Measurements from ENCODE around the gene ZNF70. TPM values are rescaled to one million over a fixed set of nuclear protein-coding genes. Genes with fewer than 3 reads are reported as not detected.
A peak's percentile ranks its signal among the peaks of the same experiment; 100 is the strongest.

ZNF70 gene
- total RNA-seq, 2 experiments from 2014 or later, result 3.8 to 4.1 TPM

- POLR2A ChIA-PET, result interaction anchor here (0.6 to 1.5 kb wide), 2 partner anchors 13 to 16 kb away, joined by 3 to 4 read pairs; partner anchors contain the start of gene CHCHD10
- Mint-ChIP-seq H3K9me3 (no peaks in the 10 kb centered on the region), H3K4me1 (peaks cover 34% of the 10 kb centered on the region), H3K36me3 (peaks cover under 1% of the 10 kb centered on the region), H3K4me3 (peak overlapping the region; percentile 56), H3K27me3 (no peaks in the 10 kb centered on the region), H3K27ac (peak overlapping the region; percentile 69)
- ATAC-seq (ENCODE audit: low read depth) (no peak), DNase-seq (no peak)
These were observed 33.4 kb upstream of the ZNF70 start for GRCh38 chr22:23784215-23784732.

GRCh38 chr22:23783265-23784150, 32.6 kb upstream of the ZNF70 start:
- Mint-ChIP-seq H3K9me3 (no peaks in the 10 kb centered on the region), H3K27ac (no peak overlapping the region), H3K4me1 (peaks cover 31% of the 10 kb centered on the region), H3K36me3 (no peaks in the 10 kb centered on the region), H3K4me3 (no peak overlapping the region), H3K27me3 (no peaks in the 10 kb centered on the region)
- POLR2A ChIA-PET, result interaction anchor here (0.6 kb wide), 1 partner anchor 13 kb away, joined by 3 read pairs; no protein-coding TSS in a partner anchor
- DNase-seq (no peak), ATAC-seq (ENCODE audit: low read depth) (no peak)

- peak overlapping the region; percentile 38 for H3K27ac Mint-ChIP-seq
- POLR2A ChIA-PET, result interaction anchor here (0.6 to 1.5 kb wide), 2 partner anchors 12 to 112 kb away, joined by 3 to 4 read pairs; partner anchors contain the start of gene MIF
- H3K27me3 Mint-ChIP-seq, result no peaks in the 10 kb centered on the region
- no peak overlapping the region for H3K4me3 Mint-ChIP-seq
- H3K4me1 Mint-ChIP-seq, result peaks cover 24% of the 10 kb centered on the region
- ATAC-seq (ENCODE audit: low read depth) (no peak), DNase-seq (no peak)
- no peaks in the 10 kb centered on the region for H3K9me3 Mint-ChIP-seq
- no peaks in the 10 kb centered on the region for H3K36me3 Mint-ChIP-seq
These were observed 31.8 kb upstream of the ZNF70 start for GRCh38 chr22:23782703-23783102.

- H3K4me3 Mint-ChIP-seq, result no peak overlapping the region
- H3K27ac Mint-ChIP-seq, result peak overlapping the region; percentile 38
- no peaks in the 10 kb centered on the region for H3K36me3 Mint-ChIP-seq
- POLR2A ChIA-PET, result interaction anchor here (1.5 kb wide), 1 partner anchor 112 kb away, joined by 4 read pairs; the partner anchor contains the start of gene MIF
- H3K27me3 Mint-ChIP-seq, result no peaks in the 10 kb centered on the region
- ATAC-seq (ENCODE audit: low read depth) (no peak), DNase-seq (no peak)
- peaks cover 22% of the 10 kb centered on the region for H3K4me1 Mint-ChIP-seq
- no peaks in the 10 kb centered on the region for H3K9me3 Mint-ChIP-seq
These were observed 31.3 kb upstream of the ZNF70 start for GRCh38 chr22:23782252-23782651.

GRCh38 chr22:23781511-23782183, 30.7 kb upstream of the ZNF70 start:
- H3K27me3 Mint-ChIP-seq, result no peaks in the 10 kb centered on the region
- DNase-seq (no peak), ATAC-seq (ENCODE audit: low read depth) (no peak)
- no peak overlapping the region for H3K27ac Mint-ChIP-seq
- no peak overlapping the region for H3K4me3 Mint-ChIP-seq
- peaks cover 21% of the 10 kb centered on the region for H3K4me1 Mint-ChIP-seq
- POLR2A ChIA-PET, result interaction anchor here (1.5 kb wide), 1 partner anchor 113 kb away, joined by 4 read pairs; the partner anchor contains the start of gene MIF
- no peaks in the 10 kb centered on the region for H3K36me3 Mint-ChIP-seq
- no peaks in the 10 kb centered on the region for H3K9me3 Mint-ChIP-seq

- POLR2A ChIA-PET, result no interaction called here
- H3K4me3 Mint-ChIP-seq, result no peak overlapping the region
These were observed 30.2 kb upstream of the ZNF70 start for GRCh38 chr22:23781065-23781464.

GRCh38 chr22:23780146-23780748, 29.3 kb upstream of the ZNF70 start:
- DNase-seq (no peak), ATAC-seq (ENCODE audit: low read depth) (no peak)
- Mint-ChIP-seq H3K4me1 (peaks cover 12% of the 10 kb centered on the region), H3K27ac (no peak overlapping the region), H3K36me3 (no peaks in the 10 kb centered on the region), H3K9me3 (no peaks in the 10 kb centered on the region), H3K4me3 (no peak overlapping the region), H3K27me3 (no peaks in the 10 kb centered on the region)
- POLR2A ChIA-PET, result no interaction called here

More at GRCh38 chr22:23781065-23781464, 30.2 kb upstream of the ZNF70 start:
- Mint-ChIP-seq H3K9me3 (no peaks in the 10 kb centered on the region), H3K4me1 (peaks cover 15% of the 10 kb centered on the region), H3K27me3 (no peaks in the 10 kb centered on the region), H3K27ac (no peak overlapping the region), H3K36me3 (no peaks in the 10 kb centered on the region)
- ATAC-seq (ENCODE audit: low read depth) (no peak), DNase-seq (no peak)

GRCh38 chr22:23779731-23780130, 28.8 kb upstream of the ZNF70 start:
- H3K27me3 Mint-ChIP-seq, result no peaks in the 10 kb centered on the region
- no peaks in the 10 kb centered on the region for H3K36me3 Mint-ChIP-seq
- peaks cover 12% of the 10 kb centered on the region for H3K4me1 Mint-ChIP-seq
- no peaks in the 10 kb centered on the region for H3K9me3 Mint-ChIP-seq
- H3K4me3 Mint-ChIP-seq, result no peak overlapping the region
- ATAC-seq (ENCODE audit: low read depth), result no peak
- H3K27ac Mint-ChIP-seq, result peak overlapping the region; percentile 48
- no peak for DNase-seq
- POLR2A ChIA-PET, result no interaction called here

GRCh38 chr22:23779083-23779482, 28.2 kb upstream of the ZNF70 start:
- Mint-ChIP-seq H3K4me3 (no peak overlapping the region), H3K9me3 (no peaks in the 10 kb centered on the region), H3K27ac (no peak overlapping the region), H3K4me1 (peaks cover 6% of the 10 kb centered on the region), H3K36me3 (no peaks in the 10 kb centered on the region), H3K27me3 (peaks cover 5% of the 10 kb centered on the region)
- POLR2A ChIA-PET, result no interaction called here
- no peak for ATAC-seq (ENCODE audit: low read depth)
- no peak for DNase-seq

GRCh38 chr22:23778577-23778900, 27.6 kb upstream of the ZNF70 start:
- POLR2A ChIA-PET, result interaction anchor here (1.9 kb wide), 1 partner anchor 8 kb away, joined by 11 read pairs; the partner anchor contains the start of gene SMARCB1
- Mint-ChIP-seq H3K4me1 (peaks cover 3% of the 10 kb centered on the region), H3K27ac (no peak overlapping the region), H3K9me3 (no peaks in the 10 kb centered on the region), H3K4me3 (no peak overlapping the region), H3K36me3 (no peaks in the 10 kb centered on the region), H3K27me3 (peaks cover 6% of the 10 kb centered on the region)
- DNase-seq (no peak), ATAC-seq (ENCODE audit: low read depth) (no peak)

GRCh38 chr22:23777776-23778576, 27.1 kb upstream of the ZNF70 start:
- Mint-ChIP-seq H3K4me3 (no peak overlapping the region), H3K36me3 (no peaks in the 10 kb centered on the region), H3K27me3 (peaks cover 11% of the 10 kb centered on the region), H3K9me3 (no peaks in the 10 kb centered on the region), H3K4me1 (peaks cover 5% of the 10 kb centered on the region), H3K27ac (no peak overlapping the region)
- ATAC-seq (ENCODE audit: low read depth), result no peak
- DNase-seq, result no peak
- POLR2A ChIA-PET, result interaction anchor here (0.5 to 1.9 kb wide), 3 partner anchors 8 to 80 kb away, joined by 3 to 11 read pairs (median 3); partner anchors contain the start of genes SLC2A11 and SMARCB1

GRCh38 chr22:23775779-23776375, 25.0 kb upstream of the ZNF70 start:
- POLR2A ChIA-PET, result interaction anchor here (1.2 to 1.4 kb wide), 2 partner anchors 12 to 82 kb away, joined by 4 to 5 read pairs; partner anchors contain the start of gene SLC2A11

More at GRCh38 chr22:23775779-23776375, 25.0 kb upstream of the ZNF70 start:
- Mint-ChIP-seq H3K27me3 (peaks cover 12% of the 10 kb centered on the region), H3K36me3 (no peaks in the 10 kb centered on the region), H3K4me1 (peaks cover 9% of the 10 kb centered on the region), H3K27ac (no peak overlapping the region), H3K4me3 (no peak overlapping the region), H3K9me3 (no peaks in the 10 kb centered on the region)
- DNase-seq, result no peak
- no peak for ATAC-seq (ENCODE audit: low read depth)
